ENCODE results near the gene MYBPH. TPM values are rescaled to one million over a fixed set of nuclear protein-coding genes. Genes with fewer than 3 reads are reported as not detected.

The MYBPH gene
- total and polyA plus RNA-seq, 10 of the 15 experiments (the other 5 are each of a cell fraction or from before 2014, with no cell fraction given): 0.06 to 0.10 TPM; not detected in 8

DNA sequence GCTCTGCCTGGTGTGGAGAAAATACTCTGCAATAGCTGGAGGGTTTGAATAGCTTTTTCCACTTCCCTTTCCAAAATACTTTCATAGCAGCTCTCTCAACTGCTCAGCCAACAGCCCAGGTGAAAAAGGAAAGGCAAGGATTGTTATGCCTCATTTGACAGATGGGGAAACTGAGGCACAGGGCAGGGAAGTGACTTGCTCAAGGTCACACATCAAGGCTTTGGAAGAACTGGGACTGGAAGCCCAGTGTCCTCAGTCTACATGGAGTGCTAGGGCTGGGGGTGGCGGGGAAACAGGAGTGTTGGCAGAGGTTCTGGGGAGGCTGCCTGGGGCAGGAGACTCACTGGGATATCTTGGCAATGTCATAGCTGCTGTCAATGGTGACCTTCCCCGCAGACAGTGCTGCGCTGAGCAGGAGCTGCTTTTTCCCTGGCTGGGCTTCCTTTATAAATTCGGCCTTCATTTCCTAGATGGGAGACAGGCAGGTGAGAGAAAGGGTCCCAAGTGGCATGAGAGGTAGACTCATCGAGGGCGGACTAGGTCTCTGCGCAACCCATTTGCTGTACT, 6.8 kb upstream of the MYBPH start:
- in situ Hi-C loops (cut with MboI) (no loop called here), intact Hi-C loops (cut with micrococcal nuclease; ENCODE audit: unreplicated experiment) (no loop called here)
- TF ChIP-seq, protein P1, sequence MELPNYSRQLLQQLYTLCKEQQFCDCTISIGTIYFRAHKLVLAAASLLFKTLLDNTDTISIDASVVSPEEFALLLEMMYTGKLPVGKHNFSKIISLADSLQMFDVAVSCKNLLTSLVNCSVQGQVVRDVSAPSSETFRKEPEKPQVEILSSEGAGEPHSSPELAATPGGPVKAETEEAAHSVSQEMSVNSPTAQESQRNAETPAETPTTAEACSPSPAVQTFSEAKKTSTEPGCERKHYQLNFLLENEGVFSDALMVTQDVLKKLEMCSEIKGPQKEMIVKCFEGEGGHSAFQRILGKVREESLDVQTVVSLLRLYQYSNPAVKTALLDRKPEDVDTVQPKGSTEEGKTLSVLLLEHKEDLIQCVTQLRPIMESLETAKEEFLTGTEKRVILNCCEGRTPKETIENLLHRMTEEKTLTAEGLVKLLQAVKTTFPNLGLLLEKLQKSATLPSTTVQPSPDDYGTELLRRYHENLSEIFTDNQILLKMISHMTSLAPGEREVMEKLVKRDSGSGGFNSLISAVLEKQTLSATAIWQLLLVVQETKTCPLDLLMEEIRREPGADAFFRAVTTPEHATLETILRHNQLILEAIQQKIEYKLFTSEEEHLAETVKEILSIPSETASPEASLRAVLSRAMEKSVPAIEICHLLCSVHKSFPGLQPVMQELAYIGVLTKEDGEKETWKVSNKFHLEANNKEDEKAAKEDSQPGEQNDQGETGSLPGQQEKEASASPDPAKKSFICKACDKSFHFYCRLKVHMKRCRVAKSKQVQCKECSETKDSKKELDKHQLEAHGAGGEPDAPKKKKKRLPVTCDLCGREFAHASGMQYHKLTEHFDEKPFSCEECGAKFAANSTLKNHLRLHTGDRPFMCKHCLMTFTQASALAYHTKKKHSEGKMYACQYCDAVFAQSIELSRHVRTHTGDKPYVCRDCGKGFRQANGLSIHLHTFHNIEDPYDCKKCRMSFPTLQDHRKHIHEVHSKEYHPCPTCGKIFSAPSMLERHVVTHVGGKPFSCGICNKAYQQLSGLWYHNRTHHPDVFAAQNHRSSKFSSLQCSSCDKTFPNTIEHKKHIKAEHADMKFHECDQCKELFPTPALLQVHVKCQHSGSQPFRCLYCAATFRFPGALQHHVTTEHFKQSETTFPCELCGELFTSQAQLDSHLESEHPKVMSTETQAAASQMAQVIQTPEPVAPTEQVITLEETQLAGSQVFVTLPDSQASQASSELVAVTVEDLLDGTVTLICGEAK (IDR thresholded peaks at IDR 0.05; ENCODE audit: borderline replicate concordance): no peak
- TF ChIP-seq RAD51 (IDR thresholded peaks at IDR 0.05): no peak
- TF ChIP-seq EP300 (IDR thresholded peaks at IDR 0.05; ENCODE audit: borderline replicate concordance in 1 of 2, control insufficient read depth in 1 of 2, low read depth in 2 of 2, low read length in 2 of 2): no peak
- TF ChIP-seq BCL3 (IDR thresholded peaks at IDR 0.05; ENCODE audit: borderline replicate concordance, insufficient read depth, low read depth, low read length, poor library complexity, severe bottlenecking): no peak
- no peak for TF ChIP-seq MXI1 (IDR thresholded peaks at IDR 0.05; ENCODE audit: low read depth, low read length)
- TF ChIP-seq ASH2L (IDR thresholded peaks at IDR 0.05; ENCODE audit: borderline replicate concordance, low read depth): no peak
- TF ChIP-seq GABPA (IDR thresholded peaks at IDR 0.05; ENCODE audit: low read depth): no peak
- TF ChIP-seq RBBP5 (conservative IDR thresholded peaks at IDR 0.05): no peak
- no peak for TF ChIP-seq SMARCA5 (IDR thresholded peaks at IDR 0.05)
- TF ChIP-seq HDGF (IDR thresholded peaks at IDR 0.05): no peak
- no peak for TF ChIP-seq YBX1 (IDR thresholded peaks at IDR 0.05)
- TF ChIP-seq POLR2AphosphoS5 (IDR thresholded peaks at IDR 0.05; ENCODE audit: low read length): no peak
- TF ChIP-seq ATF7 (IDR thresholded peaks at IDR 0.05; ENCODE audit: low read depth): no peak
- no peak for TF ChIP-seq TBL1XR1 (IDR thresholded peaks at IDR 0.05; ENCODE audit: low read depth, low read length)
- no peak for TF ChIP-seq MTA2 (IDR thresholded peaks at IDR 0.05; ENCODE audit: low read depth)
- no peak for TF ChIP-seq SUZ12 (IDR thresholded peaks at IDR 0.05; ENCODE audit: unreplicated experiment)
- no peak for TF ChIP-seq HCFC1 (IDR thresholded peaks at IDR 0.05; ENCODE audit: low read length)
- TF ChIP-seq BACH1 (IDR thresholded peaks at IDR 0.05; ENCODE audit: borderline replicate concordance): no peak
- TF ChIP-seq NFIC (IDR thresholded peaks at IDR 0.05; ENCODE audit: low read depth, low read length): no peak
- no peak overlapping the region for H3K4me2 ChIP-seq (ENCODE audit: control insufficient read depth, insufficient read depth)
- H2AFZ ChIP-seq (ENCODE audit: control insufficient read depth, low read depth, low read length): no peak overlapping the region
- H3K79me2 ChIP-seq (ENCODE audit: control insufficient read depth, insufficient read depth, low read length): no peaks in the 10 kb centered on the region
- no peak for DNase-seq (ENCODE audit: low read depth, low spot score)
- no peaks in the 10 kb centered on the region; a peak in 1 of 4 replicates for H3K27me3 ChIP-seq (replicated peaks in 1 of 2; ENCODE audit: control insufficient read depth in 2 of 2, insufficient read depth in 2 of 2, low read length in 1 of 2)
- POLR2A ChIA-PET: interaction anchor here (0.6 to 1.6 kb wide), 2 partner anchors 9 to 435 kb away, joined by 3 to 4 read pairs; no protein-coding TSS in a partner anchor
- no peaks in the 10 kb centered on the region for H4K20me1 ChIP-seq (ENCODE audit: control insufficient read depth, insufficient read depth)
- ATAC-seq: no peak
- no peak overlapping the region for H3K27ac ChIP-seq (ENCODE audit: control insufficient read depth, insufficient read depth)
- no peaks in the 10 kb centered on the region for H3K9me3 ChIP-seq (replicated peaks; ENCODE audit: control insufficient read depth, insufficient read depth, low read length)
- H3K36me3 ChIP-seq (ENCODE audit: control insufficient read depth in 2 of 2, insufficient read depth in 2 of 2, low read length in 1 of 2): no peaks in the 10 kb centered on the region
- CTCF ChIA-PET: interaction anchor here (0.9 to 3.6 kb wide), 5 partner anchors 9 to 34 kb away, joined by 3 to 25 read pairs (median 3); no protein-coding TSS in a partner anchor
- 0 out of 2 replicates have a peak, but pooled peaks cover 2% of the 10 kb centered on the region for H3K4me1 ChIP-seq (ENCODE audit: control insufficient read depth, insufficient read depth, low read length)
- no peak for FAIRE-seq
- no peak overlapping the region for H3K9ac ChIP-seq (ENCODE audit: control insufficient read depth, insufficient read depth, low read length)
- SMC1A ChIA-PET (ENCODE audit: uncharacterized antibody, unreplicated experiment): interaction anchor here (1.0 to 3.4 kb wide), 2 partner anchors 9 to 33 kb away, joined by 3 to 10 read pairs; no protein-coding TSS in a partner anchor
- RAD21 ChIA-PET (ENCODE audit: unreplicated experiment): interaction anchor here (1.0 to 2.8 kb wide), 2 partner anchors 10 to 33 kb away, joined by 3 to 7 read pairs; no protein-coding TSS in a partner anchor
- no TSS peak for BruUV-seq (replicated peaks)
- WGBS (ENCODE audit: insufficient coverage, insufficient replicate concordance, low lambda C conversion rate, missing lambda C conversion rate): 65% methylated on average over 7 of the region's 7 CpGs
- no peak overlapping the region for H3K4me3 ChIP-seq
